RWPE2 (cell line): Measurements from ENCODE around the gene PIGT.

Experiments
- ATAC-seq: fragments of 200-7000 bp; cut with Tn5 transposase; 3 replicates; pipeline ENCODE4 v1.9.1; 2021; ENCODE audit warnings: low read depth
- DNase-seq: peaks from one replicate; pipeline ENCODE4 v3.0.0-alpha.2; 2020; ENCODE audit warnings: low spot score
- H3K27ac ChIP-seq: fragments of 450-650 bp; 2 replicates; pipeline ENCODE4 v1.5.1; 2017; ENCODE audit warnings: mild to moderate bottlenecking; ENCODE audit not compliant: poor library complexity, severe bottlenecking
- H3K27me3 ChIP-seq: fragments of 250-450 bp; sonication (Bioruptor Pico); 2 replicates; pipeline ENCODE4 v1.5.1; 2021; ENCODE audit warnings: mild to moderate bottlenecking, moderate library complexity; ENCODE audit not compliant: insufficient read depth, poor library complexity, severe bottlenecking
- H3K36me3 ChIP-seq: fragments of 250-450 bp; sonication (Bioruptor Pico); 2 replicates; pipeline ENCODE4 v1.5.1; 2020; ENCODE audit warnings: low read depth, mild to moderate bottlenecking, moderate library complexity
- H3K4me1 ChIP-seq: fragments of 250-450 bp; sonication (Bioruptor Pico); 2 replicates; pipeline ENCODE4 v1.5.1; 2021; ENCODE audit warnings: mild to moderate bottlenecking, moderate library complexity; ENCODE audit not compliant: insufficient read depth, poor library complexity, severe bottlenecking
- H3K4me3 ChIP-seq: fragments of 250-450 bp; sonication (Bioruptor Pico); 2 replicates; pipeline ENCODE4 v1.5.1; 2021; ENCODE audit warnings: mild to moderate bottlenecking, moderate library complexity; ENCODE audit not compliant: severe bottlenecking
- H3K9me3 ChIP-seq: fragments of 250-450 bp; sonication (Bioruptor Pico); 2 replicates; pipeline ENCODE4 v1.5.1; 2021; ENCODE audit warnings: mild to moderate bottlenecking, moderate library complexity; ENCODE audit not compliant: severe bottlenecking
- TF ChIP-seq, protein P1 (sequence below): fragments of 450-650 bp; IDR thresholded peaks from one replicate; pipeline ENCODE4 v1.5.1; 2017; ENCODE audit warnings: mild to moderate bottlenecking, moderate library complexity; ENCODE audit not compliant: poor library complexity, severe bottlenecking

The PIGT gene

DNA sequence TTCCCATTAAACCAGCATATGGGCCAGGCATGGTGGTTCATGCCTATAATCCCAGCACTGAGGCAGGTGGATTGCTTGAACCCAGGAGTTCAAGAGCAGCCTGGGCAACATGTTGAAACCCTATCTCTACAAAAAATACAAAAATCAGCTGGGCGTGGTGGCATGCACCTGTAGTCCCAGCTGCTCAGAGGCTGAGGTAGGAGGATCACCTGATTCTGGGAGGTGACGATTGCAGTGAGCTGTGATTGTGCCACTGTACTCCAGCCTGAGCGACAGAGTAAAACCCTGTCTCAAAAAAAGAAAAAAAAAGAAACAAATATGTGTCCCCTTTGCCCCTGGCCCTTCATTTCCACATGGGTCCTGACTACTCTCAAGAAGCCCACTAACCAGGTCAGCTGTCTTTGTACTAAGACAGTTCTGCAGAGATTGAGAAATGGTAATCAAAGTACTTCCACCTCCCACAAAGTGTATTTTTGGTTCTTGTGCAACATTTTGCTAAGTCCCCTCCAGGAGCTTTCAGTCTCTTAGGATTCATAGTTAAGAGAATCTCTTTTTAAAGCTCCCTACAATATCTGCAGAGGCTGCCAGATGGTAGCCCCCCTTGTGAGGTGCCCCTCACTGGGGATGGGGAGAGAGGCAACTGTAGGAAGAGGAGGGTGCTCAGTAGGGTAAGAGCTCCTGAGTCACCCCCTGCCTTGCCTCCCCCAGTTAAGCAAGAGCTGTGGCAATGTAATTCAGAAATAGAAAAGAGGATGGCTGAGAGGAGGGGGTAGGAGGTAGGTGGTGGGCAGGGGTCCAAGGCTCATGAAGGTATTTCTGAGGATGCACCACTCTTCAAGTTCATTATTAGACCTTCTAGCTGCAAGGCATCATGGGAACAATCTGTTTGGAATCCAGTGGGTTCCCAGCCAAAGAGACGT, 37.1 kb downstream of the PIGT start:
- TF ChIP-seq, protein P1, sequence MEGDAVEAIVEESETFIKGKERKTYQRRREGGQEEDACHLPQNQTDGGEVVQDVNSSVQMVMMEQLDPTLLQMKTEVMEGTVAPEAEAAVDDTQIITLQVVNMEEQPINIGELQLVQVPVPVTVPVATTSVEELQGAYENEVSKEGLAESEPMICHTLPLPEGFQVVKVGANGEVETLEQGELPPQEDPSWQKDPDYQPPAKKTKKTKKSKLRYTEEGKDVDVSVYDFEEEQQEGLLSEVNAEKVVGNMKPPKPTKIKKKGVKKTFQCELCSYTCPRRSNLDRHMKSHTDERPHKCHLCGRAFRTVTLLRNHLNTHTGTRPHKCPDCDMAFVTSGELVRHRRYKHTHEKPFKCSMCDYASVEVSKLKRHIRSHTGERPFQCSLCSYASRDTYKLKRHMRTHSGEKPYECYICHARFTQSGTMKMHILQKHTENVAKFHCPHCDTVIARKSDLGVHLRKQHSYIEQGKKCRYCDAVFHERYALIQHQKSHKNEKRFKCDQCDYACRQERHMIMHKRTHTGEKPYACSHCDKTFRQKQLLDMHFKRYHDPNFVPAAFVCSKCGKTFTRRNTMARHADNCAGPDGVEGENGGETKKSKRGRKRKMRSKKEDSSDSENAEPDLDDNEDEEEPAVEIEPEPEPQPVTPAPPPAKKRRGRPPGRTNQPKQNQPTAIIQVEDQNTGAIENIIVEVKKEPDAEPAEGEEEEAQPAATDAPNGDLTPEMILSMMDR = no peak
- peaks cover 4% of the 10 kb centered on the region for H3K27me3 ChIP-seq

DNA sequence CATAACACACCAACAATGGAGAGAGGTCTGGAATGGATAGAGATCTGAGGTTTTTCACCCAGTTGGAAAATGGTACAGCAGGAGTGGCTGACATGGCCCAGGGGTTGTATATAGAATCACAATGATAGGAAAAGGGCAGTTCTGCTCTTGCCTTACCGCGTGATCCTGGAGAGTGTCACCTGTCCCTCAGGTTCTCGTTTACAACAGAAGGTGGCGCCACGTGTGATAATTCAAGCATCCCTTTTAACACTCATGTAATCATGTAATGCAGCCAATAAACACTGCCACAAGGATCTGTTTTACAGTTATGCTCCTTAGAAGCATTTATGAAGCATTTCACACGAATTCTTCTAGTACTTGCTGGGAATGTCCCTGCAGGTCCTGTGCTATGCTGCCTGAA, 40.7 kb downstream of the PIGT start:
- Histone ChIP-seq H3K27ac (no peak overlapping the region), H3K27me3 (peaks cover 4% of the 10 kb centered on the region), H3K4me3 (no peak overlapping the region), H3K36me3 (no peaks in the 10 kb centered on the region), H3K9me3 (no peaks in the 10 kb centered on the region), H3K4me1 (no peaks in the 10 kb centered on the region)
- TF ChIP-seq, protein P1 = peak; percentile 49
- ATAC-seq = peak; percentile 22; the same call in 1 of the 3 replicates
- no peak for DNase-seq

More for the DNA sequence above, 37.1 kb downstream of the PIGT start:
- ATAC-seq = no peak
- Histone ChIP-seq H3K36me3 (no peaks in the 10 kb centered on the region), H3K27ac (no peak overlapping the region), H3K4me3 (no peak overlapping the region), H3K9me3 (no peaks in the 10 kb centered on the region), H3K4me1 (no peaks in the 10 kb centered on the region)
- no peak for DNase-seq

DNA sequence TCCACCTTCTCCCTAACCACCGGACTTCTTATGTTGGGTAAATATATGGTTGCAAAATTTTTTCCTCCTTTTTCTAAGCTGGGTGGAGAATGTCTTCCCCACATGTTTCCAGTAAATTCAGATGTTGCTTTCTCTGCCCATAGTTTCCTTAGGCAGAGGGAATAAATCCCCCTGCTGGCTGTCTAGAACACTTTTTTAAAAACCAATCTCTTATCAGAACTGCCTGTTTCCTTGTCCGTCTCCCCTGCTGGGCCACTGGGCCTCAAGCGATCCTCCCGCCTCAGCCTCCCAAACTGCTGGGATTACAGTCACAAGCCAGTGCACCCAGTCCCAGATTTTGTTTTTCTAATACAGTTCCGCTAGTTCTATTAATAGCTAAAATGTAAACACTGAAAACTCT, 43.7 kb downstream of the PIGT start:
- H3K27me3 ChIP-seq = peaks cover 27% of the 10 kb centered on the region
- DNase-seq (no peak), ATAC-seq (peak; percentile 51)
- H3K36me3 ChIP-seq = no peaks in the 10 kb centered on the region
- no peak overlapping the region for H3K27ac ChIP-seq
- TF ChIP-seq, protein P1 = peak; percentile 58
- no peak overlapping the region for H3K4me3 ChIP-seq
- no peaks in the 10 kb centered on the region for H3K4me1 ChIP-seq
- H3K9me3 ChIP-seq = no peaks in the 10 kb centered on the region

DNA sequence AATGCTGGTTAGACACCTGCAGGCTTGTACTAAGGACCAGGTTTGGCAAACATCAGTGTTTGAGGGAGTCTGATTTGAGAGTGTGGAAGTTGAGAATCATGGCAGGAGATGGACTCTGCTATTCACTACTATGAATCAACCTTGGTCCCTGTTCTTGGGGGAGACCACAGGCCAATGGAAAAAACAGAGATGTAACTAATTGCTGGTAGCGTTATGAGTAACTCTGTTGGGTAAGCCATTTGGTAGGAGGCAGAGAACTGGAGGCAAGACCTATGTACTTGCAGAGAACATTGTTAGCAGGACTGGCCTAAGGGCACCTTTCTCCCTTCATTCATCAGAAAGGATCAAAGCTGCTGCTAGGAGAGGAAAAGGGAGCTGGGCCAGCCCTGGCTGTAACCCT, 45.3 kb downstream of the PIGT start:
- no peaks in the 10 kb centered on the region for H3K36me3 ChIP-seq
- TF ChIP-seq, protein P1 = no peak
- DNase-seq (no peak), ATAC-seq (no peak)
- H3K4me1 ChIP-seq = no peaks in the 10 kb centered on the region
- H3K27me3 ChIP-seq = peaks cover 43% of the 10 kb centered on the region
- H3K4me3 ChIP-seq = no peak overlapping the region
- no peaks in the 10 kb centered on the region for H3K9me3 ChIP-seq
- H3K27ac ChIP-seq = no peak overlapping the region
